ENCODE measurements around the gene B3GAT3. TPM values are rescaled to one million over a fixed set of nuclear protein-coding genes. Genes with fewer than 3 reads are reported as not detected.

Gene B3GAT3
- total and polyA plus RNA-seq, 10 of the 15 experiments (the other 5 are each of a cell fraction or from before 2014, with no cell fraction given): 0.31 to 52.7 (median 29.8) TPM

- TF ChIP-seq, protein P1, sequence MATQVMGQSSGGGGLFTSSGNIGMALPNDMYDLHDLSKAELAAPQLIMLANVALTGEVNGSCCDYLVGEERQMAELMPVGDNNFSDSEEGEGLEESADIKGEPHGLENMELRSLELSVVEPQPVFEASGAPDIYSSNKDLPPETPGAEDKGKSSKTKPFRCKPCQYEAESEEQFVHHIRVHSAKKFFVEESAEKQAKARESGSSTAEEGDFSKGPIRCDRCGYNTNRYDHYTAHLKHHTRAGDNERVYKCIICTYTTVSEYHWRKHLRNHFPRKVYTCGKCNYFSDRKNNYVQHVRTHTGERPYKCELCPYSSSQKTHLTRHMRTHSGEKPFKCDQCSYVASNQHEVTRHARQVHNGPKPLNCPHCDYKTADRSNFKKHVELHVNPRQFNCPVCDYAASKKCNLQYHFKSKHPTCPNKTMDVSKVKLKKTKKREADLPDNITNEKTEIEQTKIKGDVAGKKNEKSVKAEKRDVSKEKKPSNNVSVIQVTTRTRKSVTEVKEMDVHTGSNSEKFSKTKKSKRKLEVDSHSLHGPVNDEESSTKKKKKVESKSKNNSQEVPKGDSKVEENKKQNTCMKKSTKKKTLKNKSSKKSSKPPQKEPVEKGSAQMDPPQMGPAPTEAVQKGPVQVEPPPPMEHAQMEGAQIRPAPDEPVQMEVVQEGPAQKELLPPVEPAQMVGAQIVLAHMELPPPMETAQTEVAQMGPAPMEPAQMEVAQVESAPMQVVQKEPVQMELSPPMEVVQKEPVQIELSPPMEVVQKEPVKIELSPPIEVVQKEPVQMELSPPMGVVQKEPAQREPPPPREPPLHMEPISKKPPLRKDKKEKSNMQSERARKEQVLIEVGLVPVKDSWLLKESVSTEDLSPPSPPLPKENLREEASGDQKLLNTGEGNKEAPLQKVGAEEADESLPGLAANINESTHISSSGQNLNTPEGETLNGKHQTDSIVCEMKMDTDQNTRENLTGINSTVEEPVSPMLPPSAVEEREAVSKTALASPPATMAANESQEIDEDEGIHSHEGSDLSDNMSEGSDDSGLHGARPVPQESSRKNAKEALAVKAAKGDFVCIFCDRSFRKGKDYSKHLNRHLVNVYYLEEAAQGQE (IDR thresholded peaks at IDR 0.05; ENCODE audit: low read depth, low read length): no peak
- TF ChIP-seq NFXL1 (IDR thresholded peaks at IDR 0.05; ENCODE audit: borderline replicate concordance) (no peak), ZNF622 (IDR thresholded peaks at IDR 0.05) (no peak), MAX (IDR thresholded peaks at IDR 0.05; ENCODE audit: low read depth, low read length) (no peak), BCL11A (IDR thresholded peaks at IDR 0.05; ENCODE audit: low read depth, low read length) (no peak), SIX5 (IDR thresholded peaks at IDR 0.05; ENCODE audit: low read depth, low read length, severe bottlenecking) (no peak), SREBF1 (IDR thresholded peaks at IDR 0.05; ENCODE audit: low read length) (no peak), RBBP5 (conservative IDR thresholded peaks at IDR 0.05) (no peak), ZNF207 (IDR thresholded peaks at IDR 0.05; ENCODE audit: borderline replicate concordance) (no peak; the same call in 1 of the 2 replicates), CHD2 (IDR thresholded peaks at IDR 0.05; ENCODE audit: borderline replicate concordance, low read depth, low read length) (no peak), SMAD1 (IDR thresholded peaks at IDR 0.05; ENCODE audit: low read depth, partially characterized antibody) (no peak), EZH2 (IDR thresholded peaks at IDR 0.05; ENCODE audit: borderline replicate concordance, control insufficient read depth, low read depth, low read length) (no peak), POLR2AphosphoS2 (IDR thresholded peaks at IDR 0.05; ENCODE audit: low read depth, low read length) (no peak; the same call in 1 of the 2 replicates)
- TF ChIP-seq, protein P2, sequence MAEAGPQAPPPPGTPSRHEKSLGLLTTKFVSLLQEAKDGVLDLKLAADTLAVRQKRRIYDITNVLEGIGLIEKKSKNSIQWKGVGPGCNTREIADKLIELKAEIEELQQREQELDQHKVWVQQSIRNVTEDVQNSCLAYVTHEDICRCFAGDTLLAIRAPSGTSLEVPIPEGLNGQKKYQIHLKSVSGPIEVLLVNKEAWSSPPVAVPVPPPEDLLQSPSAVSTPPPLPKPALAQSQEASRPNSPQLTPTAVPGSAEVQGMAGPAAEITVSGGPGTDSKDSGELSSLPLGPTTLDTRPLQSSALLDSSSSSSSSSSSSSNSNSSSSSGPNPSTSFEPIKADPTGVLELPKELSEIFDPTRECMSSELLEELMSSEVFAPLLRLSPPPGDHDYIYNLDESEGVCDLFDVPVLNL (IDR thresholded peaks at IDR 0.05; ENCODE audit: low read depth, low read length): no peak
- TF ChIP-seq, protein P3, sequence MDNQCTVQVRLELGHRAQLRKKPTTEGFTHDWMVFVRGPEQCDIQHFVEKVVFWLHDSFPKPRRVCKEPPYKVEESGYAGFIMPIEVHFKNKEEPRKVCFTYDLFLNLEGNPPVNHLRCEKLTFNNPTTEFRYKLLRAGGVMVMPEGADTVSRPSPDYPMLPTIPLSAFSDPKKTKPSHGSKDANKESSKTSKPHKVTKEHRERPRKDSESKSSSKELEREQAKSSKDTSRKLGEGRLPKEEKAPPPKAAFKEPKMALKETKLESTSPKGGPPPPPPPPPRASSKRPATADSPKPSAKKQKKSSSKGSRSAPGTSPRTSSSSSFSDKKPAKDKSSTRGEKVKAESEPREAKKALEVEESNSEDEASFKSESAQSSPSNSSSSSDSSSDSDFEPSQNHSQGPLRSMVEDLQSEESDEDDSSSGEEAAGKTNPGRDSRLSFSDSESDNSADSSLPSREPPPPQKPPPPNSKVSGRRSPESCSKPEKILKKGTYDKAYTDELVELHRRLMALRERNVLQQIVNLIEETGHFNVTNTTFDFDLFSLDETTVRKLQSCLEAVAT (IDR thresholded peaks at IDR 0.05): no peak
- TF ChIP-seq, protein P4, sequence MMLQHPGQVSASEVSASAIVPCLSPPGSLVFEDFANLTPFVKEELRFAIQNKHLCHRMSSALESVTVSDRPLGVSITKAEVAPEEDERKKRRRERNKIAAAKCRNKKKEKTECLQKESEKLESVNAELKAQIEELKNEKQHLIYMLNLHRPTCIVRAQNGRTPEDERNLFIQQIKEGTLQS (IDR thresholded peaks at IDR 0.05; ENCODE audit: borderline replicate concordance, extremely low read depth, low read depth, low read length): no peak
- TF ChIP-seq, protein P5, sequence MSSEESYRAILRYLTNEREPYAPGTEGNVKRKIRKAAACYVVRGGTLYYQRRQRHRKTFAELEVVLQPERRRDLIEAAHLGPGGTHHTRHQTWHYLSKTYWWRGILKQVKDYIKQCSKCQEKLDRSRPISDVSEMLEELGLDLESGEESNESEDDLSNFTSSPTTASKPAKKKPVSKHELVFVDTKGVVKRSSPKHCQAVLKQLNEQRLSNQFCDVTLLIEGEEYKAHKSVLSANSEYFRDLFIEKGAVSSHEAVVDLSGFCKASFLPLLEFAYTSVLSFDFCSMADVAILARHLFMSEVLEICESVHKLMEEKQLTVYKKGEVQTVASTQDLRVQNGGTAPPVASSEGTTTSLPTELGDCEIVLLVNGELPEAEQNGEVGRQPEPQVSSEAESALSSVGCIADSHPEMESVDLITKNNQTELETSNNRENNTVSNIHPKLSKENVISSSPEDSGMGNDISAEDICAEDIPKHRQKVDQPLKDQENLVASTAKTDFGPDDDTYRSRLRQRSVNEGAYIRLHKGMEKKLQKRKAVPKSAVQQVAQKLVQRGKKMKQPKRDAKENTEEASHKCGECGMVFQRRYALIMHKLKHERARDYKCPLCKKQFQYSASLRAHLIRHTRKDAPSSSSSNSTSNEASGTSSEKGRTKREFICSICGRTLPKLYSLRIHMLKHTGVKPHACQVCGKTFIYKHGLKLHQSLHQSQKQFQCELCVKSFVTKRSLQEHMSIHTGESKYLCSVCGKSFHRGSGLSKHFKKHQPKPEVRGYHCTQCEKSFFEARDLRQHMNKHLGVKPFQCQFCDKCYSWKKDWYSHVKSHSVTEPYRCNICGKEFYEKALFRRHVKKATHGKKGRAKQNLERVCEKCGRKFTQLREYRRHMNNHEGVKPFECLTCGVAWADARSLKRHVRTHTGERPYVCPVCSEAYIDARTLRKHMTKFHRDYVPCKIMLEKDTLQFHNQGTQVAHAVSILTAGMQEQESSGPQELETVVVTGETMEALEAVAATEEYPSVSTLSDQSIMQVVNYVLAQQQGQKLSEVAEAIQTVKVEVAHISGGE (CRISPR knock-in tag; IDR thresholded peaks at IDR 0.05): no peak
Measured at GRCh38 chr11:62574363-62575071, 47.3 kb downstream of the B3GAT3 start (continued).
